Cerebellar cortex (tissue), 1 donor: ENCODE measurements around the gene ACTG2.
A peak's percentile ranks its signal among the peaks of the same experiment; 100 is the strongest.
"Not testable (repeated sequence)": the region's sequence is repeated elsewhere in the genome, so short reads cannot be mapped to it uniquely, and the experiment has no call there.

ENCODE experiments used
- DNase-seq: peaks from one replicate; pipeline ENCODE4 v3.0.0-alpha.2; 2015; ENCODE audit warnings: low spot score

The ACTG2 gene

DNA sequence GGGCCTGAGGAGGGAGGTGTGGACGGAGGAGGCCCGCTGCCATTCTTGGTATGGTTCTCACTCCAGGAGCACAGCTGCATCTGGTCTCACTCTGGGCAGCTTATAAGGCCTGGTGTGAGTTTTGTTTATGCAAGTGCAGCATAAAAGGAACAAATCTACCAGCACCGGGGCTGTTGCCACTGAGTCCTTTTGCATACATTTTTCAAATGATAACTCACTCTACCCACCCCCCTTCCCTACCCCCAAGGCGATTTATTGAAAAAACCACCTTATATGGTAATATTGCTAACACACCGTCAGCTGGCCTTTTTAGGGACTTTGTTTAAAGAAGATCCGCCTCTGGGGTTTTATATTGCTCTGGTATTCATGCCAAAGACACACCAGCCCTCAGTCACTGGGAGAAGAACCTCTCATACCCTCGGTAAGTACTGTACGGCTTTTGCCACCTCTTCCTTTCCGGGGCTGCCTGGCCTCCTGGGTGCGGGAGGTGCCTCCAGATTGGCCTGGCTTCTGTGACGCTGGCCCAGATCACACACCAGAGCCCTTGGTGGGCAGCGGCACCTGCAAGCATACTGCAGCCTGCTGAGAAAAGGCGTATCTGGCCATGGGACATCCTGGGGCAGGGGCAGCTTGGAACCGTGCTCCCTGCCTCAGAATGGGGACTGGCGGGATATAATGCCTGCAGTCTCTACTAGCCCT, at the start of gene ACTG2:
Gene ACTG2 (plus strand): TSS at position 378 of the 699 bp plus-strand sequence. CDS start 8,304 bp downstream, outside the sequence.
- no peak for DNase-seq

DNA sequence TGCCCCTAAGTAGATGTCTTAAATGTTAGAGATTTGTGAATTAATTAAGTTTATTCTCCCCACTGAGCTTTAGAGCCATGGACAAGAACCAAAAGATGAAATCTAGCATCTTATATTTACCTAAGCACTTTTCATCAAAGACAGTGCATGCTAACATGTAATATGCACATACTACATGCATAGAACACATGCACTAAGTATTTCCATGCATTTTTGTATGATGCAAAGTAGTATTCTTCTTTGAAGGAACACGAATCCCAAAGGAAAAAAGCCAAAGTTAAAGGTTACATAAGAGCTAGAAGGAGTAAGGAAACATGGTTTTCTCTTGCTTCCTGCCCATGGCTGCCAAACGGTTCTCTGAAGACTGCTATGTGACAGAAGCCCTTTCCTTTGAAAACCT, 48.7 kb upstream of the ACTG2 start:
- no peak for DNase-seq

DNA sequence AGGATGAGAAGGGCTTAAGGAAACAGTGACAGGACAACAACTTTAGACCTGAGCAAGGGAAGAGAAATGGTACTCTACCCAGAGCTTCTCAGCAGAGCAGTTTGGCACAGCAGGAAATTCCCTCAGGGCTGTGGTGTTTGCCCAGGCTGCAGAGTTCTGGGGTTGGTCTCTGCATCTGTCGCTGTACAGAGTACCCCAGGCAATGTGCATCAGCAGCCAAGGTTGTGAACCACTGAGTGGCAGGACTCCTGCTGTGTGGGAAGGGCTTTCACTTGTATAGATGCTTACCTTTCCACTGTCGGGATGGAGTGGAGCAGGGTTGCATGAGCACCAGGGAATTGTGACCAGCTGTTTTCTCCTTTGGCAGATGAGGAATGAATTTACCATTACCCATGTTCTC, 42.8 kb upstream of the ACTG2 start:
- no peak for DNase-seq

DNA sequence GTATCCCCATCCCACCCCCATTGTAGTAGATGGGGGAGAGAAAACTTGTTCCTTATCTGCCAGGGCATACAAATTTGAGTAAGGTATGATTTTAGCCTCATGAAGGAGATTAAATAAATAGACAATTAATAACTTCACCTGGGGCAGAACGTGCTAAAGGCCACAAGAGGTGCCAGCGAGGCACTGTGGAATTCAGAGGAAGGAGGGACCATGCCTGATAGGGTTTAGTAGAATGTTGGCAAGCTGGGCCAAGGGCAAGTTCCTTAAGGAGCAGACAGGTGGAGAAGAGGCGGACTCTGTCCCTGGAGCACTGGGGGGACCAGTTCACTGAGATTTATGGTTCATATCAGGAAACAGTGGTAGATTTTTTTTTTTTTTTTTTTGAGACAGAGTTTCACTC, 41.5 kb upstream of the ACTG2 start:
- no peak for DNase-seq

DNA sequence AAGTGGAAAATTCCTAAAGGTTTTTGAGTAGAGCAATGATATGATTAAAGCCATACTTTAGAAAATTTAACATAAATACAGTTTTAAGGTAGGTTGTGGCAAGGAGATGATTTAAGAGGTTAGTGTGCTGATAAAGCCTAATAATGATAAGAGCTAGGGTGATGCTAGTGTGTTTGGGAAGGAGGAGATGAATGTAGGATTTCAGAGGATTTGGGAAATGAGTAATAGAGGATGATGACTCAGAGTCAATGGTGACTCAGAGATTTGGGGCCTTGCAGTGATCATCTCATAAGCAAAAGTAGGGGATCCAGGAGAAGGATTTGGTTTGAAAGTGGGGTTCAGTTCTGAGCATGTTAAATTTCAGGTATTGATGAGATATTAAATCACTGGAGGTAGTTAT, 40.8 kb upstream of the ACTG2 start:
- no peak for DNase-seq

DNA sequence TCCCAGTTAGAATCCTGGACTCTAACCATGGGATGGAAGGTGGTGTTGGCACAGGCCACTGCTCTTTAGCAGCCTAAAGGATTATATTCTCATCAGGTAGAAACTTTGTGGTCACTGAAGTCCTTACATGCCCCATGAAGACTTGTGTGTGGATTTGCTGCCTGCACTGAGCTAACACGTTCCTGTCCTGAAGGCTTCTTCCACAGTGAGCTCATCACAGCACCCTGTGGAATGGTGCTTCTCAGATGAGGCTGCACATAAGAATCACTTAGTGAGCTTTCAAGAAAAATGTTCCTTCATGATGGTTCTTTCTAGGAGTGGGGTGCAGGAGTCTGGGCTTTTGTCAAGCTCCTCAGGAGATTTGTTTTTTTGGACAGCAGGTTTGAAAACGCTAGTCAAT, 37.3 kb upstream of the ACTG2 start:
- DNase-seq = no peak

DNA sequence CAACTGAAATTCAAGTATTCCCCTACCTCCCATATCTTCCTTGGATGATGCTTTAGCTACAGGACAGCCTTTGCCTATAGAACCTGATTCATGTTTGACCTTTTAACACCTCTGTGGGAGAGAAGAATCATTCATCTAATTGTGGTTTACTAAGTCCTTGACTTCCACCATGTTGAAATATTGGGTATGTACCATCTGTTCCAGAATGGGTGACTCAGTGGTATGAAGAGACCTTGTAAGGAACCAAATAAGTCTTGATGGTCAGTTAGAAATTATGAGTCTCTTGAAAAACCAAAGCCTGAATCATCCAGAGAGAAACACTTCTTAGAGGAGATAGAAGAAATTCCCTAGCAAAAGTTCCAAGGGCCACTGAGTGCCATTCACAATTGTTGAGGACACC, 36.6 kb upstream of the ACTG2 start:
- no peak for DNase-seq

DNA sequence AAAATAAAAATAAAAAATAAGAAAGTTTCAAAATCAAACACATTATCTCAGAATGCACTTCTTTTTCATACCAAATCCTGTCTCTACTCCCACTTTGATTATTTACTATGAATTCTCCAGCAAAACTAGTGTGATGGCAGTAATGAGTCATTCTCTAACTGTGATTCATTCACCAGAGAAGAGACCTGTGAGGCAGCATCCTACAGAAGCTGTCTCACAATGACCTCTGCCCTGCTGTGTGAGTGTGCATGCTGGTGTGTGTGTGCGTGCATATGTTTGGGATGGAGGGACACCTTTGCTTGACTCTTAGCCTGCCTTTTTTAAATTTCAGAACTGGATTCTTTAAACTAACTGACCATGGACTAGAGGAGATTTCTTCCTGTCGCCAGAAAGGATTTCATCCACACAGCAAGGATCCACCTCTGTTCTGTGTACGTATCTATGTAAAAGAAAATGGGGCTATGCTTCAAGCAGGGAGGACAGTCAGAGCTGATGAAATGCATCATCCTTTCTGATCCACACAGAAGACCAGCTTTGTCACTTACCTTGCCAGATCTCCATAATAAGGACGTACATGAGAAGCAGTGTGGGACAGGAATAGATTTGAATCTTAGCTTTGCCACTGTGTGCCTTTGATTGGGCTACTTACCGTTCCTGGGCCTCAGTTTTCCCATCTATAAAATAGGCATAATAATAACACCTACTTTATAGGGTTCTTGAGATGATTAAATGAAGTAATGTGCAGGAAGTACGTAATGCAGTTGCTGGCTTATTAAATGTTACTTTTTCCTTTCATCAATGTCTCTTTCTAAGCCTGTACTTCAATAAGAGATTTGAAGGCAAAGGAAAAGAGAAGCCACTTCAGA, 32.9 kb upstream of the ACTG2 start:
- DNase-seq = no peak

DNA sequence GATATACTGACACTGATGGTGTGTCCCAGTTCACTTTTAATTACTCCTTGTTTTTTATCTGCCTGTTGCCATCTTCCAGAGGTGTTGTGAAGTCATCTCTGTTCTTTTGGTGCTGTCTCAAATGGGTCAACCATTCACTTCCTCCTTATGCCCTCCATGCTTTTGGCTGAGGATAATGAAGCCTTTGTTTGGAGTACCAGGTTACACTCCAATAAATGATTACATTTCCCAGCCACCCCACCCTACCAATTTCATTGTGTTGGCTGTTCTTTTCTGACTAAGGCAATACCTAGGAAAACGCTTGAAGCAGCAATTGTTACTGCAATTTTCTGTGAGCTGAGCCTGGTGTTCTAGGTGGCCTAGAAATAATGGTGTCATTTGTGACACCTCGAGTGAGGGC, 29.8 kb upstream of the ACTG2 start:
- DNase-seq = no peak

DNA sequence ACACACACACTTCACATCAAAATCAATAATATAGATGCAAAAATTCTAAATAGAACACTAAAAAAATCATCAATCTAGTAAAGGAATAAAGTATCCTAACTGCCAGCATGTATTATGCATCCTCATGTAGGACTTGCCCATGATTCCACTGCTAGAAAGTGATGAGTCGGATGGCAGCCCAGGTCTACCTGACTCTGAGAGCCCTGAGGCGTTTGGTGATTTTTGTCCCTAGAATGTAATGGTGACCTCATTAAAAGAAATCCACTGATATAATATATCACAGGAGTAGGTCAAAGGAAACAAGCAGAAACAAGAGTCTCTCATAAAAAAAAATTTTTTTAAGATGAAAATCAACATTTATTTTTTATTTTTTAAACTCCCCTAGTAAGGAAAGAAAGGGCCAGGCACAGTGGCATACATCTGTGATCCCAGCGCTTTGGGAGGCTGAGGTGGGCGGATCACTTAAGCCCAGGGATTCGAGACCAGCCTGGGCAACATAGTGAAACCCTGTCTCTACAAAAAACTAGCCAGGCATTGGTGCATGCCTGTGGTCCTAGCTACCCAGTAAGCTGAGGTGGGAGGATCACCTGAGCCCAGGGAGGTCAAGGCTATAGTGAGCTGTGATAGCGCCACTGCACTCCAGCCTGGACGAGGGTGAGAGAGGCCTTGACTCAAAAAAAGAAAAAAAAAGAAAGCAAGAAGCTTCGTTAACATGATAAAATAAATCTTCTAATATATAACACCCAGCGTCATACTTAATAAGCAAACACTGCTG, 24.4 kb upstream of the ACTG2 start:
- no peak for DNase-seq

DNA sequence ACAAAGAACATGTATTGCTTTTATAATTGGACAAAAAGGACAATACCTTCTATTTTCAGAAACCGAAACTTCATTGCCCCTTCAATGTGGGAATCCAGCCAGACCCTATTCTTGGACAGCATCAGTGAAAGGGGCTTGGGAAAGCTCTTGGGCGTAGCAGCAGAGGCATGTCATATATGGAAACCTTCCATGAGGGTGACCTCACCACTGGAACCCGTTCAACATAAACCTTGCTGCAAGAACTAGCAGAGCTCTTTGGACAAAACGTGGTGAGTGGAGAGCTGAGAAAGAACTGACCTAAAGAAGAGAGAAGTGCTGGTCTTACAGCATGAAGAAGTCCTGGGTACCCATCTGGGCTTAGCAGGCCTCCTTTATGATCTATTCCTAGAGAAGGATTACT, 22.7 kb upstream of the ACTG2 start:
- DNase-seq = peak; percentile 45

DNA sequence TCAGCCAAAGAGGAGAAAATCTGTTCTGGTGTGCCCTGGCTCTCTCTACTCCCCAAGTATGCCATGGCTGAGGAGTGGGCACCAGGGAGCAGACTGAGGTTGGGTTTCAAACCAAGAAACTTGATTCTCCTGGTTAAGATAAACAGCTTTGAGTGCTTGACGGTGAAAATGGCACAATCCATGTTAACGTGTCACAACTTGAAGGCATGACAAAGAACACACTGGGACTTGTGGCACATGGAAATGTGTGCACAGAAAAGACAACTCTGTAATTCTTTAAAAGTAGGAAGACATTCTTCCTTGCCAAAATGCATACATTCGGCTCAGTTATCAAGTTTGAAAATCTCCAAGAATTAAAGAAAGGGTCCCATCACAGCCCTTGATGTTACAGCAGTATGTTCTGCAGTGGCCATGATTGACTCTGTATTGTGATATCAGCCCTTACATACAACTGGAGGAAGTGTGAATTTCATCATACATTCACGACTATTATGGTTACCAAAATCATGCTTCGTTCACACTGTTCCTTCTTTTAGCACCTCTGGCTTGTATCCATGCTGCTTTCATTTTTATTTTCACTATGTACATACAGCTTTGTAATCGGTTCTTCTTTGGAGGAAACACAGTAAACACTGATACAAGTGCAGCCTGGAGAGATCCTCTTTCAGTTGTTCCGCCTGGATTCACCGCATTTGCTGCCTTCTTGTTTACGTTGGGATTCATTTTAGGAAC, 15.6 kb upstream of the ACTG2 start:
- no peak for DNase-seq

DNA sequence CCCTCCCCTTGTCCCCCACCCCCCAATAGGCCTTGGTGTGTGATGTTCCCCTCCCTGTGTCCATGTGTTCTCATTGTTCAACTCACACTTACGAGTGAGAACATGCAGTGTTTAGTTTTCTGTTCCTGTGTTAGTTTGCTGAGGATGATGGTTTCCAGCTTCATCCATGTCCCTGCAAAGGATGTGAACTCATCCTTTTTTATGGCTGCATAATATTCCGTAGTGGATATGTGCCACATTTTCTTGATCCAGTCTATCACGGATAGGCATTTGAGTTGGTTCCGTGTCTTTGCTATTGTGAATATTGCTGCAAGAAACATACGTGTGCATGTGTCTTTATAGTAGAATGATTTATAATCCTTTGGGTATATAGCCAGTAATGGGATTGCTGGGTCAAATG, 14.8 kb upstream of the ACTG2 start:
- not testable (repeated sequence) for DNase-seq

DNA sequence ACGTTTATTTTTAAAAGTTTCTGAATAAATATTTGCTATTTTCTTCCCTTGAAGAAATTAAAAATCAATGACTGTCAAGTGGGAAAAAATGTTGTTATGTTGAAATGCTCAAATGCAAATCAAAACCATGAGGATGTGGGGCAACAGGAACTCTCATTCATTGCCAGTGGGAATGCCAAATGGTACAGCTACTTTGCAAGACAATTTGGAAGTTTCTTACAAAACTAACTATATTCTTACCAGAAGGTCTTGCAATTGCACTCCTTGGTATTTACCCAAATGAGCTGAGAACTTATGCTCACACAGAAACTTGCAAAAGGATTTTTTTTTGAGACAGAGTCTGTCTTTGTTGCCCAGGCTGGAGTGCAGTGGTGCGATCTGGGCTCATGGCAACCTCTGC, 7.4 kb upstream of the ACTG2 start:
- DNase-seq = no peak

DNA sequence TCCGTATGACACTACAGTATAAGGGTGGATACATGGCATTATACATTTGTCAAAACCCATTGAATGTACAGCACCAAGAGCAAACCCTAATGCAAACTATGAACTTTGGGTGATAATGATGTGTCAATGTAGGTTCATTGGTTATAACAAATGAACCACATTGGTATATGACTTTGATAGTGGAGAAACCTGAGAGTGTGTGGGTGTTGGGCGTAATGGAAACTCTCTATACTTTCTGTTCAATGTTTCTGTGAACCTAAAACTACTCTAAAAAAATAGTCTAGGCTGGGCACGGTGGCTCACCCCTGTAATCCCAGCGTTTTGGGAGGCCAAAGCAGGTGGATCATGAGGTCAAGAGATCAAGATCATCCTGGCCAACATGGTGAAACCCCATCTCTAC, 6.5 kb upstream of the ACTG2 start:
- no peak for DNase-seq

DNA sequence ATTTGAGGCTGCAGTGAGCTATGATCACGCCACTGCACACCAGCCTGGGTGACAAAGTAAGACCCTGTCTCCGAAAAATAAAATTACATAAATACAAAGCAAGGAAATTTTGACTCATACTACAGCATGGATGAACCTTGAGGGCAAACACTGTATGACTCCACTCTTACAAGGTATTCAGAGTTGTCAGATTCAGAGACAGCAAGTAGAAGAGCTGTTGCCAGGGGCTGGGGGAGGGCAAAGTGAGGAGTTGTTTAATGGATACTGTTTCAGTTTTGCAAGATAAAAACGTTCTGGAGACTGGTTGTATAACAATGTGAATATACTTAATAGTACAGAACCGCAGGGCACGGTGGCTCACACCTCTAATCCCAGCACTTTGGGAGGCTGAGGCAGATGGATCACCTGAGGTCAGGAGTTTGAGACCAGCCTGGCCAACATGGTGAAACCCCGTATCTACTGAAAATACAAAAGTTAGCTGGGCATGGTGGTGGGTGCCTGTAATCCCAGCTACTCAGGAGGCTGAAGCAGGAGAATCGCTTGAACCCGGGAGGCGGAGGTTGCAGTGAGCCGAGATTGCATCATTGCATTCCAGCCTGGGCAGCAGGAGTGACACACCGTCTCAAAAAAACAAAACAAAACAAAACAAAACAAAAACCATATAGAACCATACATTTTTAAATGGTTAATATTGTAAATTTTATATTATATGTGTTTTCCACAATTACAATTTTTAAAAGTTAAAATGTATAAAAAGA, 5.0 kb upstream of the ACTG2 start:
- not testable (repeated sequence) for DNase-seq

DNA sequence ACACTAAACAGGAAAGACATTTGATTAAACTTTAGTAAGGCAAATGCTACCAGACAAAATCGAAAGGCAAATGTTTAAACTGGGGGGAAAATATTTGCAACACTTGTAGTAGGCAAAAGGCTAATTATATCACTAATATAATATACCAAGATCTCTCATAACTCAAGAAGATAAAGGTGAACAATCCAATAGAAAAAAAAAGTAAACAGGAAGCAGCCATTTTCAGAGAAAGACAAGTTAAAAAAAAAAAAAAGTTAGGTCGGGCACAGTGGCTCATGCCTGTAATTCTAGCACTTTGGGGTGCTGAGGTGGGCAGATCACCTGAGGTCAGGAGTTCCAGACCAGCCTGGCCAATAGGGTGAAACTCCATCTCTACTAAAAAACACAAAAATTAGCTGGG, 4.4 kb upstream of the ACTG2 start:
- no peak for DNase-seq

DNA sequence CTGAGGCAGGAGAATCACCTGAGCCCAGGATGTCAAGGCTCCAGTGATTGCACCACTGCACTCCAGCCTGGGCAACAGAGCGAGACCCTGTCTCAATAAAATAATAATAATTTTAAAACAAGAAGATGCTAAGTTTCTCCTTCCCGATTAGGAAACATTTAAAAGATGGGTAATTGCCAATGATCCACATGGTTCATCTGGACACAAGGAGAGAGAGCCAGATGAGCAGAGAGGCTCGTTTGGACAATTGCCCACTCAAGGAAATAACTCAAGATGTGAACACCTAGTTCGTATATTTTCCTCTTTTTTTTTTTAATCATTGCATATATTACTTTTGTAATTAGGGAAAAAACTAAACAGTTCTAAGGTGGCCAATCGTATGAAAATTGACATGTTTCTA, 3.6 kb upstream of the ACTG2 start:
- DNase-seq = no peak

DNA sequence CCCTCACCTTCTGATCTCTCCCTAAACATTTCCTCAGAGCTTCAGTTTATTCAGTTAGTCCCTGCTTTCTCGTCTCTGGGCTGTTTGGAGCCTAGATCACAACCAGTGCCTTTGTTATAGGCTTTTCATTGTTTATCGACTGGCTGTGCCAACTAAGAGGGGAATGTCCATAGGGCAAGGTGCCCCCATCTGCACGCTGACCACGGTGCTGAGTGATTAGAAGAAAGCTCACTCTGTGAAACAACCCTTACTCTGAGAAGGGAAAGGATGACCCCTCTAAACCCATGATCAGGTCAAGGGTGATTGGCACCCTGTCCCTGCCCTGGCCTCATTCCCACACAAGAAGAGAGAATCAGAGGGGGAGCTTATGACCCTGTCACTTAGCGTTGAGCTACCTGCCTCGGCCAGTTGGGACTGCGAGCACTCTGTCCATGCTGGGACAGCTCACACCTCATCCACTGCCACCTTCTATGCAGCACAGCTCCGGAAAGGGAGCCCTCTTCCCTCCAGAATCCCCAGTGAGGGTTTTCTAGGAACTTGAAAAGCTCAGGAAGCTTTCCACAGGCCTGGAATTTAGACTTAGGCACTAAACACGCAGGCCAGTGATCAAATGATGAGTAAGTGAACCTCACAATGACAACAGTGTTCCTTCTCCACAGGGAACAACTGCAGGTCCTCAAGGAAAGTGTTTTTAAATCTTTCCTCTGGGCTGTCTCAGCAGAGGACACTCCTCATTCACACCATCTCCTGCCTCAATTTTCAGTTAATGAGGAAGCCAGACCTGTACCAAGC, 2.3 kb upstream of the ACTG2 start:
- no peak for DNase-seq

DNA sequence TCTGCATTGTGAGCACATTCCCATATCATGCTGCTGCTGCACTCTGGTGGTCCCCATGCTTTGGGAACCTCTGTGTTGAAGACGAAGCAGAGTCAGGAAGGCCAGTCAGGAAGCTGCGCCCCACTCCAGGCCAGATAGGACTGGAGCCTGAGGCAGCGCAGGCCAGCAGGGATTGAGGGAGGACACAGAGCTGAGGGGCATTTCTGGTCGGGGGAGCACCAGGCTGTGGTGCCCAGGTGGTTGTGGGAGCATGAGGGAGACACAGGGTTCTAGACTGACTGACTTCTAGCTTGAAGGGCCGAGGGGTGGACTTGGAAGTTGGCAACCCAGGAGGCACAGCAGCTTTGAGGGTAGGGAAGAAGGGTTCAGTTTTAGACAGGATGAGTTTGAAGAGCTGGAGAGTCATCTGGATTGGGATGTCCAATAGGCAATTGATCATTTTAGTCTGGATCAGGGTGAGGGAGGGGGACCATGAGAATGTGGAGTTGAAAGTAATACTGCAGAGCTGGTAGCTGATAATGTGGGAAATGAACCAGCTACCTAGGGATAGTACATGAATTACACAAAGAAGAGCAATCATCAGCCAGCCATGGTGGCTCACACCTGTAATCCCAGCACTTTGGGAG, 1.4 kb upstream of the ACTG2 start:
- no peak for DNase-seq
